K562 (cell line): ENCODE data around the gene TIMM44.

Experiments
- CREM ChIP-seq: IDR thresholded peaks from 2 replicates; pipeline ENCODE4 v1.6.1; 2014; ENCODE audit warnings: antibody characterized with exemption, low read depth
- TRIM24 ChIP-seq, 2 experiments: fragments of 450-650 bp; IDR thresholded peaks; 2 replicates each; pipeline ENCODE4 v1.6.1; 2016
- ZKSCAN1 ChIP-seq: fragments of 150-350 bp; IDR thresholded peaks from 2 replicates; pipeline ENCODE4 v1.6.1; 2016; ENCODE audit warnings: low read depth, low read length
- ZNF282 ChIP-seq: sonication (generic); formaldehyde crosslinking; IDR thresholded peaks from 2 replicates; pipeline ENCODE4 v1.8.1; 2023; ENCODE audit warnings: missing genetic modification reagents
- TF ChIP-seq, protein P1 (sequence below), 3 experiments: IDR thresholded peaks in 2 of 3; conservative IDR thresholded peaks in 1 of 3; 2 replicates each; pipeline ENCODE4 v1.5.1; 2011 to 2012; ENCODE audit warnings: low read length in 3 of 3, mild to moderate bottlenecking in 3 of 3, control low read depth in 2 of 3, improper control_type of control experiment in 1 of 3, inconsistent platforms in 1 of 3, low read depth in 1 of 3, mixed read lengths in 1 of 3, moderate library complexity in 1 of 3; ENCODE audit not compliant: insufficient read depth in 2 of 3

DNA sequence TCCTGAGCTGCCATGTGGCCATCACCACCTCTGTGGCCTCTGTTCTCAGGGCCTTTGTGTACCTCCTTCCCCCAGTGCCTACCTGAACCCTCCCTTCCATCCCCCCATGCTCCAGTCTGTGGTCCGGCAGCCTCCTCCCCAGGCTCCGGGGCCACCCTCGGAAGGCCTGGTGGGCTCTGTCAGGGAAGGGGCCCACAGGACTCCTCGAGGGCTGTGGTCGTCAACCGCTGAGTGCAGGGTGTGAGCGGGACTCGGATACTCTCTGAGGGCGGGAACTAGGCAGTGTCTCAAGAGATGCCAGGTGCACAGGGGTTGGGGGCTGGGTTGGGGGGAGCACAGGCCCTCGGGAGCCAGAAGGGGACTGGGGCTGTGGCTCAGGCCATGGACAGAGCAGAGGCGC is 35.9 kb downstream of the TIMM44 start:
- no peak for TF ChIP-seq CREM
- no peak for TF ChIP-seq ZNF282 (CRISPR knock-in tag)
- no peak for TF ChIP-seq TRIM24 (IDR thresholded peaks at IDR 0.05)
- TF ChIP-seq, protein P1, sequence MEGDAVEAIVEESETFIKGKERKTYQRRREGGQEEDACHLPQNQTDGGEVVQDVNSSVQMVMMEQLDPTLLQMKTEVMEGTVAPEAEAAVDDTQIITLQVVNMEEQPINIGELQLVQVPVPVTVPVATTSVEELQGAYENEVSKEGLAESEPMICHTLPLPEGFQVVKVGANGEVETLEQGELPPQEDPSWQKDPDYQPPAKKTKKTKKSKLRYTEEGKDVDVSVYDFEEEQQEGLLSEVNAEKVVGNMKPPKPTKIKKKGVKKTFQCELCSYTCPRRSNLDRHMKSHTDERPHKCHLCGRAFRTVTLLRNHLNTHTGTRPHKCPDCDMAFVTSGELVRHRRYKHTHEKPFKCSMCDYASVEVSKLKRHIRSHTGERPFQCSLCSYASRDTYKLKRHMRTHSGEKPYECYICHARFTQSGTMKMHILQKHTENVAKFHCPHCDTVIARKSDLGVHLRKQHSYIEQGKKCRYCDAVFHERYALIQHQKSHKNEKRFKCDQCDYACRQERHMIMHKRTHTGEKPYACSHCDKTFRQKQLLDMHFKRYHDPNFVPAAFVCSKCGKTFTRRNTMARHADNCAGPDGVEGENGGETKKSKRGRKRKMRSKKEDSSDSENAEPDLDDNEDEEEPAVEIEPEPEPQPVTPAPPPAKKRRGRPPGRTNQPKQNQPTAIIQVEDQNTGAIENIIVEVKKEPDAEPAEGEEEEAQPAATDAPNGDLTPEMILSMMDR (IDR thresholded peaks at IDR 0.05 in 2 of 3, conservative IDR thresholded peaks at IDR 0.05 in 1 of 3; ENCODE audit: insufficient read depth in 2 of 3, low read depth in 1 of 3, low read length in 3 of 3) = no peak
- no peak for TF ChIP-seq ZKSCAN1
